Measurements from ENCODE around the gene LRRC63. TPM values are rescaled to one million over a fixed set of nuclear protein-coding genes. Genes with fewer than 3 reads are reported as not detected.

LRRC63 gene
- total and polyA plus RNA-seq, 2 donors (not counting 1 experiment from before 2014, with no cell fraction given): 0.17 TPM; not detected in 1

- Histone ChIP-seq H3K9ac (ENCODE audit: insufficient read depth, low read length) (no peak overlapping the region), H3K4me3 (replicated peaks in 1 of 4; ENCODE audit: control extremely low read depth in 1 of 4, insufficient read depth in 1 of 4, low read depth in 3 of 4, low read length in 4 of 4) (no peak overlapping the region), H3K4me1 (ENCODE audit: control insufficient read depth, extremely low read depth, insufficient read depth, low read length) (no peaks in the 10 kb centered on the region), H3K9me3 (ENCODE audit: control insufficient read depth, insufficient read depth, low read depth, low read length) (no peaks in the 10 kb centered on the region), H3K27me3 (ENCODE audit: control insufficient read depth, insufficient read depth, low read length) (no peaks in the 10 kb centered on the region), H3K27ac (ENCODE audit: insufficient read depth, low read length) (no peak overlapping the region), H4K20me1 (ENCODE audit: control insufficient read depth, extremely low read depth, insufficient read depth, low read length) (no peaks in the 10 kb centered on the region), H3K79me2 (ENCODE audit: control insufficient read depth, insufficient read depth, low read length) (no peaks in the 10 kb centered on the region), H3K4me2 (ENCODE audit: extremely low read depth, insufficient read depth, low read length) (no peak overlapping the region), H3K36me3 (ENCODE audit: control insufficient read depth, insufficient read depth, low read length) (no peaks in the 10 kb centered on the region), H2AFZ (ENCODE audit: low read length) (no peak overlapping the region)
- TF ChIP-seq EZH2 (IDR thresholded peaks at IDR 0.05; ENCODE audit: low read length, missing control alignments) (no peak), CTCF (conservative IDR thresholded peaks at IDR 0.05 in 1 of 2, IDR thresholded peaks at IDR 0.05 in 1 of 2; ENCODE audit: low read depth in 1 of 2, low read length in 2 of 2) (no peak)
- DNase-seq (ENCODE audit: low read depth in 2 of 2): no peak
These were observed 41.5 kb upstream of the LRRC63 start for GRCh38 chr13:46170268-46170667.

- Histone ChIP-seq H3K4me1 (ENCODE audit: control insufficient read depth, extremely low read depth, insufficient read depth, low read length) (no peaks in the 10 kb centered on the region), H4K20me1 (ENCODE audit: control insufficient read depth, extremely low read depth, insufficient read depth, low read length) (no peaks in the 10 kb centered on the region), H3K9me3 (ENCODE audit: control insufficient read depth, insufficient read depth, low read depth, low read length) (no peaks in the 10 kb centered on the region), H3K27me3 (ENCODE audit: control insufficient read depth, insufficient read depth, low read length) (no peaks in the 10 kb centered on the region), H3K79me2 (ENCODE audit: control insufficient read depth, insufficient read depth, low read length) (no peaks in the 10 kb centered on the region), H2AFZ (ENCODE audit: low read length) (no peak overlapping the region), H3K4me3 (replicated peaks in 1 of 4; ENCODE audit: control extremely low read depth in 1 of 4, insufficient read depth in 1 of 4, low read depth in 3 of 4, low read length in 4 of 4) (no peak overlapping the region), H3K36me3 (ENCODE audit: control insufficient read depth, insufficient read depth, low read length) (no peaks in the 10 kb centered on the region), H3K4me2 (ENCODE audit: extremely low read depth, insufficient read depth, low read length) (no peak overlapping the region), H3K9ac (ENCODE audit: insufficient read depth, low read length) (no peak overlapping the region), H3K27ac (ENCODE audit: insufficient read depth, low read length) (no peak overlapping the region)
- peak in 1 of 2 donors; percentile 45 for DNase-seq (ENCODE audit: low read depth in 2 of 2)
- no peak for TF ChIP-seq EZH2 (IDR thresholded peaks at IDR 0.05; ENCODE audit: low read length, missing control alignments)
- TF ChIP-seq CTCF (conservative IDR thresholded peaks at IDR 0.05 in 1 of 2, IDR thresholded peaks at IDR 0.05 in 1 of 2; ENCODE audit: low read depth in 1 of 2, low read length in 2 of 2): no peak
These were observed 41.0 kb upstream of the LRRC63 start for GRCh38 chr13:46170687-46171086.

GRCh38 chr13:46171217-46171616 lies 40.5 kb upstream of the LRRC63 start:
- Histone ChIP-seq H3K4me1 (ENCODE audit: control insufficient read depth, extremely low read depth, insufficient read depth, low read length) (no peaks in the 10 kb centered on the region), H3K36me3 (ENCODE audit: control insufficient read depth, insufficient read depth, low read length) (no peaks in the 10 kb centered on the region), H2AFZ (ENCODE audit: low read length) (no peak overlapping the region), H4K20me1 (ENCODE audit: control insufficient read depth, extremely low read depth, insufficient read depth, low read length) (no peaks in the 10 kb centered on the region), H3K79me2 (ENCODE audit: control insufficient read depth, insufficient read depth, low read length) (no peaks in the 10 kb centered on the region), H3K27ac (ENCODE audit: insufficient read depth, low read length) (no peak overlapping the region), H3K4me2 (ENCODE audit: extremely low read depth, insufficient read depth, low read length) (no peak overlapping the region), H3K27me3 (ENCODE audit: control insufficient read depth, insufficient read depth, low read length) (no peaks in the 10 kb centered on the region), H3K9me3 (ENCODE audit: control insufficient read depth, insufficient read depth, low read depth, low read length) (no peaks in the 10 kb centered on the region), H3K4me3 (replicated peaks in 1 of 4; ENCODE audit: control extremely low read depth in 1 of 4, insufficient read depth in 1 of 4, low read depth in 3 of 4, low read length in 4 of 4) (no peak overlapping the region), H3K9ac (ENCODE audit: insufficient read depth, low read length) (no peak overlapping the region)
- TF ChIP-seq EZH2 (IDR thresholded peaks at IDR 0.05; ENCODE audit: low read length, missing control alignments) (no peak), CTCF (conservative IDR thresholded peaks at IDR 0.05 in 1 of 2, IDR thresholded peaks at IDR 0.05 in 1 of 2; ENCODE audit: low read depth in 1 of 2, low read length in 2 of 2) (no peak)
- no peak for DNase-seq (ENCODE audit: low read depth in 2 of 2)
